Psoas muscle (tissue), 8 donors: Measurements from ENCODE around the gene RUNX3. TPM values are rescaled to one million over a fixed set of nuclear protein-coding genes. Genes with fewer than 3 reads are reported as not detected.

Source experiments
- ATAC-seq, 4 donors: fragments of 200-7000 bp; cut with Tn5 transposase; one replicate each; pipeline ENCODE4 v1.9.1; 2020; ENCODE audit warnings: moderate library complexity in 3 of 4, mild to moderate bottlenecking in 2 of 4
- DNase-seq, 2 donors: peaks; one replicate each; pipeline ENCODE4 v3.0.0-alpha.2; 2020
- H3K27ac ChIP-seq: fragments of 200-600 bp; one replicate; pipeline ENCODE4 v1.8.0; 2022
- H3K27me3 ChIP-seq, 3 donors: fragments of 200-600 bp in 1 of 3; one replicate each; pipeline versions ENCODE4 v1.6.1 to v1.8.0; 2013 to 2022; ENCODE audit warnings: low read length in 2 of 3, mild to moderate bottlenecking in 2 of 3, moderate library complexity in 1 of 3; ENCODE audit not compliant: insufficient read depth in 3 of 3
- H3K36me3 ChIP-seq, 2 donors: fragments of 200-600 bp in 1 of 2; one replicate each; pipeline versions ENCODE4 v1.6.1 to v1.8.0; 2013 to 2022; ENCODE audit warnings: low read depth in 1 of 2, mild to moderate bottlenecking in 1 of 2, moderate library complexity in 1 of 2; ENCODE audit not compliant: insufficient read depth in 1 of 2
- H3K4me1 ChIP-seq: fragments of 200-600 bp; one replicate; pipeline ENCODE4 v1.8.0; 2022
- H3K4me3 ChIP-seq: fragments of 200-600 bp; one replicate; pipeline ENCODE4 v1.8.0; 2022; ENCODE audit warnings: mild to moderate bottlenecking
- H3K9me3 ChIP-seq: fragments of 200-600 bp; one replicate; pipeline ENCODE4 v1.8.0; 2022
- WGBS, 3 donors: extraction: QIAGEN DNeasy Blood & Tissue Kit; methylation state at CpG; one replicate each; pipeline versions ENCODE4 v1.1.6 to v1.1.7; 2013; 5-methylcytosine and 5-hydroxymethylcytosine counted together
- intact Hi-C, 2 donors: fragments of 100-400 bp; cut with DNase I; formaldehyde crosslinking; loops; one replicate each; pipeline versions ENCODE4 v1.11.0 to v1.14.2; 2022
- polyA plus RNA-seq, 3 donors: library from polyadenylated mRNA; stranded (reverse); fragments of 200-250 nt; gene quantifications; one replicate each; pipeline ENCODE4 v1.2.3, GENCODE V29; 2013
- total RNA-seq, 4 donors: library from RNA; stranded (reverse); fragmentation: NEBNext Ultra II Directional in 2 of 4; extraction: Animal tissue kit (Norgen Biotek cat#: 25700) in 2 of 4; gene quantifications; one replicate each; pipeline versions ENCODE4 v1.2.1 to v1.2.4, GENCODE V29; 2021 to 2023
- TF ChIP-seq, protein P1 (sequence below): fragments of 200-600 bp; IDR thresholded peaks from one replicate; pipeline ENCODE4 v1.8.0; 2022; ENCODE audit warnings: antibody characterized with exemption
- donor health status: healthy with polysubstance abuse.
- donor health status: DM: no; HTN: no; CAD: no; lungs with moderate emphysema.
- donor health status: Bipolar disorder and iron deficiency.
- donor health status: healthy.
- donor health status: DM: yes; HTN: yes; CAD: no.
- donor health status: DM: no; HTN: no; CAD: no.
- donor health status: DM: no; HTN: no; CAD: no.
- donor health status: DM: yes; HTN: yes; CAD: no.

RUNX3 gene
- total and polyA plus RNA-seq, 7 donors = 0.16 to 0.59 (median 0.28) TPM

DNA sequence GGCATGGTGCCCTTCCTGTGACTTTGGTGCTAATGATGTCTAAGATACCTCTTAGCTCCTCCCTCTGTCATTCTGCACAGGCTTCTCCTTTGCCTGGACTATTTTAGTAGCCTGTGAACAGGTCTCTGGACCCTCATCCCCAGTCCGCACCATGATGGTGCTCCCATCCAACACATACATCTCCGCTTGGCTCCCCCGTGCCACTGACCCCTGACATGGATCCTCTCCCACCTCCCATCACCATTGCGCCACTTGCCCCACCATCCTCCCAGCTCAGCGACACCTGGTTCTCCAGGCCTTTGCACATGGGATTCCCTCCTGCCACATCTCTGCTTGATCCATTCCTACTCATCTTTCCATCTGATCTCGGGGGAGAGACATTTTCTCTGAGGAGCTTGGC, 33.9 kb downstream of the RUNX3 start:
- DNase-seq (no peak), ATAC-seq (no peak)
- no peaks in the 10 kb centered on the region for H3K4me1 ChIP-seq
- no peak overlapping the region for H3K4me3 ChIP-seq
- H3K36me3 ChIP-seq = no peaks in the 10 kb centered on the region
- TF ChIP-seq, protein P1, sequence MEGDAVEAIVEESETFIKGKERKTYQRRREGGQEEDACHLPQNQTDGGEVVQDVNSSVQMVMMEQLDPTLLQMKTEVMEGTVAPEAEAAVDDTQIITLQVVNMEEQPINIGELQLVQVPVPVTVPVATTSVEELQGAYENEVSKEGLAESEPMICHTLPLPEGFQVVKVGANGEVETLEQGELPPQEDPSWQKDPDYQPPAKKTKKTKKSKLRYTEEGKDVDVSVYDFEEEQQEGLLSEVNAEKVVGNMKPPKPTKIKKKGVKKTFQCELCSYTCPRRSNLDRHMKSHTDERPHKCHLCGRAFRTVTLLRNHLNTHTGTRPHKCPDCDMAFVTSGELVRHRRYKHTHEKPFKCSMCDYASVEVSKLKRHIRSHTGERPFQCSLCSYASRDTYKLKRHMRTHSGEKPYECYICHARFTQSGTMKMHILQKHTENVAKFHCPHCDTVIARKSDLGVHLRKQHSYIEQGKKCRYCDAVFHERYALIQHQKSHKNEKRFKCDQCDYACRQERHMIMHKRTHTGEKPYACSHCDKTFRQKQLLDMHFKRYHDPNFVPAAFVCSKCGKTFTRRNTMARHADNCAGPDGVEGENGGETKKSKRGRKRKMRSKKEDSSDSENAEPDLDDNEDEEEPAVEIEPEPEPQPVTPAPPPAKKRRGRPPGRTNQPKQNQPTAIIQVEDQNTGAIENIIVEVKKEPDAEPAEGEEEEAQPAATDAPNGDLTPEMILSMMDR = no peak
- H3K27ac ChIP-seq = no peak overlapping the region
- intact Hi-C loops = loop anchor here in 1 of 2 donors (5.0 kb wide), 1 partner anchor 49 kb away; no protein-coding TSS in a partner anchor
- H3K9me3 ChIP-seq = no peaks in the 10 kb centered on the region
- 90 to 96% (median 92%) methylated on average over 6 of the region's 6 CpGs for WGBS, 3 donors
- H3K27me3 ChIP-seq = peaks cover 0 to 4% (median 1%) of the 10 kb centered on the region in 3 donors

DNA sequence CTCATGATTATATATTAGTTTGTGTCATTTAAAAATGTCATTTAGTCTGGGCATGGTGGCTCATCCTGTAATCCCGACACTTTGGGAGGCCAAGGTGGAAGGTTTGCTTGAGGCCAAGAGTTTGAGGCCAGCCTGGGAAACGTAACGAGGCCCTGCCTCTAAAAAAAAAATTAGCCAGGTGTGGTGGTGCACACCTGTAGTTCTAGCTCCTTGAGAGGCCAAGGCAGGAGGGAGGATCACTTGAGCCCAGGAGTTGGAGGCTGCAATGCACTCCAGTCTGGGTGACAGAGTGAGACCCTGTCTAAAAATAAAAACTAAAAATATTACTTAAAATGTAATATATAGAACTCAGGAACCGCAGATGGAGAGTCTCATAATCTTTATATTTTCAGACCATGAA, 34.6 kb downstream of the RUNX3 start:
- no peaks in the 10 kb centered on the region for H3K4me1 ChIP-seq
- no peak overlapping the region for H3K27ac ChIP-seq
- H3K27me3 ChIP-seq = peaks cover 0 to 4% (median 1%) of the 10 kb centered on the region in 3 donors
- no peaks in the 10 kb centered on the region for H3K36me3 ChIP-seq
- no peaks in the 10 kb centered on the region for H3K9me3 ChIP-seq
- no peak overlapping the region for H3K4me3 ChIP-seq
- TF ChIP-seq, protein P1 = no peak
- intact Hi-C loops = loop anchor here in 1 of 2 donors (1.0 to 5.0 kb wide), 2 partner anchors 33 to 48 kb away; no protein-coding TSS in a partner anchor
- no peak for ATAC-seq
- no peak for DNase-seq
- 83 to 88% (median 84%) methylated on average over 4 of the region's 4 CpGs for WGBS, 3 donors

DNA sequence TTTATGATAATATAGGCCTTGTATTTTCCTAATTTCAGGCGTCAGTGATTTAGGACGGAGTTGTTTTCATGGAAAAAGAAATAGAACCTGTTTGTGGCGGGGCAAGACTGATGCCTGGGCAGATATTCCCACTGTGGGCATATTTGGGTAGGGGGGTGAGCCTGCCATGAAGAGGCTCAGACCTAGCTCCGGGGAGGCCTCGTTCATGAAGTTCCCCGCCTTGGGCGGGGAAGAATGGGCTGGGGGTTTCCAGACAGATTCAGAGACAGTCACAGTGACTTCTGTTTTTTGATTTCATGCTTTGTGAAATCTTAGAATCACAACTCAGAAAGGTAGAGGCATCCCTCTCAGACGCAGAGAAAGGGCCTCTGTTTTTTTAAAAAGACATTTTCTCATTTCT, 36.1 kb downstream of the RUNX3 start:
- no peak for ATAC-seq
- DNase-seq = no peak
- no peaks in the 10 kb centered on the region for H3K9me3 ChIP-seq
- H3K27me3 ChIP-seq = peaks cover 0 to 5% (median 0%) of the 10 kb centered on the region in 3 donors
- TF ChIP-seq, protein P1 = no peak
- intact Hi-C loops = no loop called here
- no peaks in the 10 kb centered on the region for H3K36me3 ChIP-seq
- no peaks in the 10 kb centered on the region for H3K4me1 ChIP-seq
- H3K27ac ChIP-seq = no peak overlapping the region
- 73 to 81% (median 76%) methylated on average over 8 of the region's 8 CpGs for WGBS, 3 donors
- no peak overlapping the region for H3K4me3 ChIP-seq

DNA sequence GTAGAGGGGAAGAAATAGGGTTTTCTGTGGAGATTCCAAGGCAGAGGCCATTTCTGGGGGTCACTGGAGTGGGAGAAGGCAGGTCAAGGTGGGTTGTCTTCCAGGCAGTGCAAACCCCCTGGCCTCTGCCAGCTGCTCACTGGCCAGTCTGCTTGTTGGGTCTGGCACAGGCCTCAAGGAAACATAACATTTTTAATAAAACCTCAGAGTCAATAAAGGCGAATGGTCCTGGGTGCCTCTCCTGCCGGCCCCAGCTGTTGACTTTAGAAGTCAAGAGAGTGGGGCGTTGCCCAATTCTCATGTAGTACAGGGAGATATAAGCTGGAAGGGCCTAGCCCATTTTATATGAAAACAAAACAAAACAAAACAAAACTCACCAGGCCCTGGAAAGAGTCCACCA, 36.6 kb downstream of the RUNX3 start:
- WGBS, 3 donors = 73 to 76% (median 75%) methylated on average over 3 of the region's 3 CpGs

More for the DNA sequence above, 36.6 kb downstream of the RUNX3 start:
- Histone ChIP-seq H3K4me3 (no peak overlapping the region), H3K4me1 (no peaks in the 10 kb centered on the region), H3K36me3 (no peaks in the 10 kb centered on the region), H3K9me3 (no peaks in the 10 kb centered on the region), H3K27ac (no peak overlapping the region), H3K27me3 (peaks cover 0 to 8% (median 0%) of the 10 kb centered on the region in 3 donors)
- ATAC-seq (no peak), DNase-seq (no peak)
- TF ChIP-seq, protein P1 = no peak
- intact Hi-C loops = no loop called here
